ENCODE data around the gene KIAA1549.

DNA sequence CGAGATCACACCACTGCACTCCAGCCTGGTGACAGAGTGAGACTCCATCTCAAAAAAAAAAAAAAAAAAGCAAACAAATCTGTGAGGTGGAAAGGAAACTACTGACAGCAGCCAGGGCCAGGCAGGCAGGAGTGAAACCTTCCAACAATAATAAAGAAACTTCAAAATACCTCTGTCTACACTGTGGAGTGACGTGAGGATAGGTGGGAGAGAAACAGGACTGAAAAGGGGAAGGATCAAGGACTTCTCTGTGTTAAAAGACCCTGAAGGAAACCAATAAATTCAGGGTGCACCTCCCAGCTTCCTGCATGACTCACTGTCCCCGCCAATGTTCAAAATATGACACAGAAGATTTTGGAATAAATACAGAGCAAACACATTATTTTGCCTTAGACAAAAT, 82.9 kb downstream of the KIAA1549 start:
- no peak for TF ChIP-seq EZH2 (IDR thresholded peaks at IDR 0.05)
- TF ChIP-seq POLR2AphosphoS5 (IDR thresholded peaks at IDR 0.05; ENCODE audit: borderline replicate concordance, low read depth, low read length) = no peak
